ENCODE results near the gene GULP1.

The GULP1 gene

DNA sequence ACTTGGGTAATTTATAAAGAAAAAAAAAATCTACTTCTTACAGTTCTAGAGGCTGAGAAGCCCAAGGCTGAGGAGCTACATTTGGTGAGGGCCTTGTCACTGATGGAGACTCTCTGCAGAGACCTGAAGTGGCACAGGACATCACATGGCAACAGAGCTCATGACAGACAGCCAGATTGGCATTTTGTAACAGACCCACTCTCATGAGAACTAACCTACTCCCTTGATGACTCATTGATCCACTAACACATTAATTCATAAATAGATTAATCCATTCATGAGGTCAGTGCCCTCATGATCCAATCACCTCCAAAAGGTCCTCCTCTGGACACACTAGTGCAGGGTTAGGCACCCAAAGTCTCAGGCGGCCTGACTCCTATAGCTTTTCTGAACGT is 318.4 kb downstream of the GULP1 start:
- no peak for DNase-seq

DNA sequence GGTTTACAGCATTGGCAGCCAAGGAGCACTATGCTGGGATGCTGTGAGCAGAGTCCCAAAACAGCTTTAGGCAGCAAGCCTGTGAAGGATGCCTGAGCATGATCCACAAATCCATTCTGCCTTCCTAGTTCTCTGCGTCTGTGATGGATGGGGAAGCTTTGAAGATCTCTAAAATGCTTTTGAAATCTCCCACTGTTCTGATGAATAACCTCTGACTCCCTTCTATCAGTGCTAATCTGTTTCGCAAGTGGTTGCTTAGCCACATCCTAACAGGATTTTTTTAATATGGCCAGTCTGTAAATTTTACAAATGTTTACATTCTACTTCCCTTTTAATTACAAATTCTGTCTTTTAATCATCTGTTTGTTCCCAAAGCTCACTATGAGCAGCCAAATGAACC is 319.2 kb downstream of the GULP1 start:
- DNase-seq, result no peak

DNA sequence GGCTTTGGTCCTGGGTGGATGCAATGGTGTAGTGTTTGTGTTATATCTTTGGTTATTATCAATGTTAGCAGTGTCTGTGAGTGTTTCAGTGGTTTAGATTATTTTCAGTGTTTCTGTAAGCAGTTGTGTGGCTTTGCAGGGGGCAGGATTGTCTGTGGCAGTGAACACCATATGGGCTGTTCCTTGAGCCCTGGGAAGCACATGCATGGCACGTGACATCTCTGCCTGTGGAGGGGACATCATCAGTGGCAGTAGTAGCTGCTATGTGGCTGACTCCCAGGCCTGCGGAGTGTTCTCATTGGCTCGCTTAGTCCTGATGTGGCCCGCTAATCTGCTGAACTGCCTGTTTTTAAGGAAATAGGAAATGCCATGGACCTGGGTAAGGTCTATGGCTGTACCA is 327.5 kb downstream of the GULP1 start:
- DNase-seq, result no peak

DNA sequence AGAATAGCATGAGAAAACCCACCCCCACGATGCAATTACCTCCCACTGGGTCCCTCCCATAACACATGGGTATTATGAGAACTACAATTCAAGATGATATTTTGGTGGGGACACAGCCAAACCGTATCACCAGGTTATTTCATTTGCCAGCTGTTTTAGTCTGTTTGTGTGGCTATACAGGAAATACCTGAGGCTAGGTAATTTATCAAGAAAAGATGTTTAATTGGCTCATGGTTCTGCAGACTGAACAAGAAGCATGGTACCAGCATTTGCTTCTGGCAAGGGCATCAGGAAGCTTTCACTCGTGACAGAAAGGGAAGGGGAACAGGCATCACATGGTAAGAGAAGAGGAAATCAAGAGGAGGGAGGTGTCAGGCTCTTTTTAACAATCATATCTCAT is 329.2 kb downstream of the GULP1 start:
- no peak for DNase-seq

DNA sequence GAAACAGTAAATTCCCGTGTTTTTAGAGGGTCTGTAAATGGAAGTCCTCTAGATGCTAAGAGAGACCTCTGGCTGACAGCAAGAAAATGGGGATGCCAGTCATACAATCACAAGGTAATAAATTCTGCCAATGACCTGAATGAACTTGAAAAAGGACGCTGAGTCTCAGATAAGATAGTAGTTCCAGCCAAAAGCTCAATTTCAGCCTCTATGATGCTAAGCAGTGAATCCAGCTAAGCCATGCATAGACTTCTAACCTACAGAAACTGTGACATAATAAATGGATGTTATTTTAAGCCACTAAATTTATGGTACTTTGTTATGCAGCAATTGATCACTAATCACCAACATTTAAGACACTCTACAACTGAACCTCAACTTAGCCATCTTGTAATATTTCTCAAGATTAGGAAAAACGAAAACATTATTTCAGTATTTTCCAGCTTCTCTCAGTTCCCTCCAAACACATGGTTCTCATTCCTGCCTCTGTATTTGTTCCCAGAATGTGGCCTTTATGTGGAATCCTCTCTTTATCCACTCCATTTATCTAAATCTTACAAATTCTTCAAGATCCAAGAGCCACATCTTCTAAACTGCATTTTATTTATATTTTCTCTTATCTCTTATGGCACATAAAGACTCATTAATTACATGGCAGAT is 331.1 kb downstream of the GULP1 start:
- DNase-seq, result no peak

DNA sequence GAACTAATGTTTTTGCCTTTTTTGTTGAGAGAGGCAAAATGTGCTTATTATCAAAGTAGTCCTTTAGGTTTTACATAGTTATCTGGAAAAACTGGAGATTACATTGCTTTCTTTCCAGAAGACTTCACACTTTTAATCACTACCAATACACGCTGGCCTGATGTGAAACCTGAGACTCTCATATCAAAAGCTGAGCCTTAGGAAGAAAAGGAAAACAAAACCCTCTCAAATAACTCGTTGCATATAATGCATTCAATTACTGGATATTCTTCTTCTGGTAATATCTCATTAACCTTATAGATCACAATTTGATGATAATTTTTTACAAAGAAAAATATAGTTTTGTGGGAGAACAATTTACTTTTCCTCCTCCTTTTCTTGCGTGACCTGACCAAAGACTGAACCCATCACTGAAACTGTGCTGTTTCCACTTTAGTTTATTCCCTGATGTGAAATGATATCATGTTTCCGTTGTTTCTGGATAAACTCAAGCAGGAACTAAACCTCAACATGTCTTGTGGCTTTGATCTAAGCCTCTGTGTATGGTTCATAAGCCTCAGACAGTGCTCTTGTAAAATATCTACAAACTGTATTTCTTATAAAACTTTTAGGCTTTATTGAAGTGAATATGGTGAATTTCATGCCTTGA is 332.4 kb downstream of the GULP1 start:
- no peak for DNase-seq

DNA sequence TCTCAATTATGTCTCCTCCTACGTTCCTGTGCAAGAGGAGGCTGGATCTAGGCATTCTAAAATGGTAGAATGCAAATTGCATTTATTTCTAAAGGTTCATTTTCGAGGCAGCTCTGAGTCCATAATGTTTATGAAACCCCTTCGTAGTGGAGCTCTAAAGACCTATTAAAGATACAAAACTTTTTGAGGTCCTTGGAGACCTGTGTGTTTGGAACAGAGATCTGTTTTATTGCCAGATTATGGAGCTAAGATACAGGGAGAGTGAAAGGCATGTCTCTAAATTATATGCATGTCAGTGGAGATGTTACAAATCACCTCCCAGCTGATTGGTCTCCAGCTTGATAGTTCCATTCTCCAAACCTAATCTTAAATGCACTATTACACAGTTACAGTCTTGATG is 335.8 kb downstream of the GULP1 start:
- DNase-seq, result no peak

DNA sequence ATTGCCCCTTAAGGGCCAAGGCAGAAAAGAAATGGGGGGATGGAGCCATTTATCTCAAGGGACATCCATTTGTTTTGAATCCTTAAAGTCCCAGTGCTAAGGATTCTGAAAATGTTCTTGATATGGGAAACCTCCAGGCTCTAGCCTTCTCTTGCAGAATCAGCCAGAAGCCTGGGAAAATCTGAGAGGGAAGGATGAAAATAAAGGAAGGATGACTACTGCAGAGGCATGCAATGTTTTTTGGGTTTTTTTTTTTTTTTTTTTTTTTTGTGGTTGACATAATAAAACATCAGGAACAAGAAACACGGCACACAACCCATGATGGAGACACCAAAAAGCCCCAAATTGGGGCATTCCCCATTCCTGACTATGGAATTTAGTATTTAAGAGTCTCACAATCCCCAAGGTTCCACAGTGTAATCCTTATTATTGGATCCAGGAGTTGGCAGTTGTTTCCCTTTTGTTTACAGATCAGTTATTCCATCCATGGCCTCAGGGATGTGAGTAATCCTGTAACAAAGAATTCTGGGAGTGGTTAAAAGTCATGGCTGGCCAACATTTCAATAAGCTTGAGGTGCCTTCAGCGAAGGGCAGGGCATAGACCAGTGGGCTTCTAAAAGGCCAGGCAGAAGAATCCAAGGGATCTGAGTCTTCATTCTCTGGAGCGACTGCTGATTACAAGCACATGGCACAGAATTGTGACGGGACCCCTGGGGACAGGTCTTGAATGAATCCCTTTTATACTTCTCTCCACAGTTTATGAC is 337.5 kb downstream of the GULP1 start:
- no peak for DNase-seq

DNA sequence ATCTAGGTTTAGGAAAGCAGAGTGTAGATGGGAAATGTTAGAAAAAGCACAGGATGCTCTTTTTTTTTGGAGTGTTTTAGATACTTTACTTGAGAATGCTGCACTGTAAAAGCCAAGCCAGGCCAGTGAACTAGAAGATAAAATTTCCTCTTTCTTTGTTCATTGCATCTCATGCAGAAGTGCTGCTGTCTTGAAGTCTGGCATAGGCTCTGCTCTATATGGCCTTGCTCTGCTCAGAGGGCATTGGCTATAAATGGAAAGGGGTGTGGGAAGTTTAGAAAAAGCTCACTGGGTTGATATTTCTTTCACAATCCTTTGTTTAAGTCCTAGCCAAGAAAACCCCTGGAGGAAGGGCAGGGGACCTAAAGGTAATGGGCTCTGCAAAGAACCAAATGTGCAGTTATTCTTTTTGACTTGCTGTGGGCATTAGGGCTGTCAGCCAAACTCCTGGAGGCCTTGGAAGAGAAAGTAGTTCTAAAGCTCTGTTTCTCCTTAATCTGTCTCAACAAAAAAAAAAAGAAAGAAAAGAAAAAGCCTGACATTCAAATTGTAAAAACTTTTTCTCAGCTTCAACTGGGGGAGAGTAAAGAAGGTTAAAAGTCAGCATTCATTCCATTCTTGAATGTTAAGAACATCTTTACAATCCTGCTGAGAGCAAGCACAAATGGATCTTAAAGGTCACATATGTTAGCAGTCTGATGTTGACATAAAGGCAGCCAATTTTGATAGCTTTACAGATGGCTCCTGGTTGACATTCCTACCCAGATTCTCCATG is 338.3 kb downstream of the GULP1 start:
- no peak for DNase-seq

DNA sequence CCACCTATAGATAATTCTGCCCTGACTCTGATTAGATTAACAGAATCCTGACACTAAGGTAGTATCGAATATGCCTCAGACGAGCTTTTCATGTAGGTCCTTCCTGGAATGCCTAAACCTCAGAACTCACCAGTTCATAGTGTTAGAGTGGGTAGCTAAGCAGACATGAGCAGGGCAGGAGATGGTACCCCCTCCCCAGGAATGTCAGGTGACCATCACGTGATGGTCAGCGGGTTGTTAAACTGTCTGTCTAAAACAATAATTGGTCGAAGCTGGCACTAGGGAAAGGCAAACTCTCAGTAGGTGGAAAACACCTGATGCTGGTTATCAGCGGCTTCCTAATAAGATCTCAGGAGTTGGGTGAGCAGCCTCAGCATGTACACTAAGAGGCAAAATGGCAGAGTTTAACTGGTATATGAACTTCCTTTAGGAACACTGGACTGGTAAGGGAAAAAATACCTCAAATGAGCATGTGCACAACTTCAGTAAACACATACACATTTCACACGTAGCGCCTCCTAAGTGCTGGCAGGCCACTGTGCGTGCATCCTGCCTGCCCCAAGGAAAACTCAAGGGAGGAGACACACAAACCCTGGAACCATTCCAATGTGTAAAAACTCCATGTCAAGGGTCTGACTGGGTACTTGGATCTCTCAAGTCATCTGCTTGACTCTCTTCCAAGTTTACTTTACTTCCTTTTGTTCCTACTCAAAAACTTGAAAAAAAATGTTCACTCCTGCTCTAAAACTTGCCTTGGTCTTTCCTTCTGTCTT is 339.5 kb downstream of the GULP1 start:
- no peak for DNase-seq

DNA sequence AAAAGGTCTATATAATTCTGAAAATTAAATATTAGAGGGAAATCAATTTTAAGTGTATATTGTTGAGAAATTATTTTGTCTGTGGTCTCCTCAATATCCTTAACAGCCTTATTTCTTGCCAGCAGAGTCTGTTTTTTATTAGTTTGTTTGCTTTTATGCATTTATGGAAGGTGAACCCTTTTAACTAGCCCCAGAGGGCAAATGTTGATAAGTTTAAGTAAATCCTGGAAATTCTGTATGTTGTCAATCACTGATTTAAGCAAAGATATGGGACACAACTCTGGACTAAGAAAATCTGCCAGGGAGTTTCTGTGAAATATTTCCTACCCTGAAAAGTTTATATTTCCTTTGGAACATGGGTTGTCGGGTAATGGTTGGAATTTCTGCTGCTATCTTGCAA is 343.0 kb downstream of the GULP1 start:
- no peak for DNase-seq

Measured in CD4-positive, alpha-beta T cell treated with Interleukin-6 for 4 hours (primary cell).